Fibroblast of the aortic adventitia (primary cell): Measurements from ENCODE around the gene HDHD5. TPM values are rescaled to one million over a fixed set of nuclear protein-coding genes. Genes with fewer than 3 reads are reported as not detected.
A peak's percentile ranks its signal among the peaks of the same experiment; 100 is the strongest.

ENCODE experiments used
- DNase-seq: peaks from one replicate; pipeline ENCODE4 v3.0.0-alpha.2; 2010; ENCODE audit warnings: low read depth
- H3K4me3 ChIP-seq: 2 replicates; pipeline ENCODE4 v1.5.1; 2011; ENCODE audit warnings: low read depth, mild to moderate bottlenecking, control low read depth, low read length, moderate library complexity
- CTCF ChIP-seq: IDR thresholded peaks from 2 replicates; pipeline ENCODE4 v1.5.1; 2011; ENCODE audit warnings: mild to moderate bottlenecking, low read length, control low read depth, inconsistent platforms; ENCODE audit not compliant: insufficient read depth
- total RNA-seq: library from RNA; depleted of rRNA; stranded (reverse); fragments of >200 nt; gene quantifications from 2 replicates; pipeline ENCODE4 v1.2.3, GENCODE V29; 2012; ENCODE audit warnings: low replicate concordance

Gene HDHD5
- total RNA-seq, 1 donor: 19.7 TPM

GRCh38 chr22:17095538-17095937 lies 63.5 kb downstream of the HDHD5 start:
- TF ChIP-seq CTCF: peak; percentile 41
- no peak overlapping the region for H3K4me3 ChIP-seq
- peak; percentile 14 for DNase-seq

GRCh38 chr22:17093081-17093480 lies 66.0 kb downstream of the HDHD5 start:
- TF ChIP-seq CTCF: no peak
- no peak for DNase-seq
- no peak overlapping the region for H3K4me3 ChIP-seq

GRCh38 chr22:17091851-17092250 lies 67.2 kb downstream of the HDHD5 start:
- H3K4me3 ChIP-seq: no peak overlapping the region
- no peak for TF ChIP-seq CTCF
- DNase-seq: no peak

GRCh38 chr22:17090550-17090949 lies 68.5 kb downstream of the HDHD5 start:
- no peak overlapping the region for H3K4me3 ChIP-seq
- no peak for DNase-seq
- no peak for TF ChIP-seq CTCF

Other genes starting within 250 kb of the HDHD5 start
- not detected in 2 replicates for gene GAB4, start 151.1 kb downstream of the HDHD5 start, total RNA-seq
- 5.2 and 5.3 TPM in 2 replicates for gene IL17RA, start 74.3 kb downstream of the HDHD5 start, total RNA-seq
- gene TMEM121B, start 37.9 kb downstream of the HDHD5 start, total RNA-seq: 0.09 and 0.16 TPM in 2 replicates
- 3.4 and 6.7 TPM in 2 replicates for gene ADA2, start 60.2 kb upstream of the HDHD5 start, total RNA-seq
- gene CECR2, start 210.2 kb upstream of the HDHD5 start, total RNA-seq: 0.49 TPM in 1 of 2 replicates, not detected in the other